Stimulated activated CD4-positive, alpha-beta T cell treated with anti-CD3 and anti-CD28 coated beads, Interleukin-4, amount 100 ng/mL, for 1 hour (primary cell): ENCODE data around the gene BASP1.
"Not testable (repeated sequence)": the region's sequence is repeated elsewhere in the genome, so short reads cannot be mapped to it uniquely, and the experiment has no call there.

Experiments
- DNase-seq: peaks from one replicate; pipeline ENCODE4 v3.0.0-alpha.2; 2020

The BASP1 gene

GRCh38 chr5:17292434-17293015 is 75.1 kb downstream of the BASP1 start:
- no peak for DNase-seq

- no peak for DNase-seq
Observed at GRCh38 chr5:17294639-17295311, 77.3 kb downstream of the BASP1 start.

- no peak for DNase-seq
Observed at GRCh38 chr5:17295671-17296070, 78.2 kb downstream of the BASP1 start.

GRCh38 chr5:17302106-17302505 is 84.7 kb downstream of the BASP1 start:
- DNase-seq: no peak

GRCh38 chr5:17302604-17303003 is 85.2 kb downstream of the BASP1 start:
- DNase-seq: no peak

- no peak for DNase-seq
Observed at GRCh38 chr5:17304282-17304681, 86.9 kb downstream of the BASP1 start.

GRCh38 chr5:17305017-17305416 is 87.6 kb downstream of the BASP1 start:
- DNase-seq: no peak

GRCh38 chr5:17305964-17306725 is 88.7 kb downstream of the BASP1 start:
- no peak for DNase-seq

- DNase-seq: no peak
Observed at GRCh38 chr5:17306726-17307091, 89.3 kb downstream of the BASP1 start.

- DNase-seq: not testable (repeated sequence)
Observed at GRCh38 chr5:17307440-17307839, 90.0 kb downstream of the BASP1 start.

- DNase-seq: no peak
Observed at GRCh38 chr5:17308326-17309065, 91.1 kb downstream of the BASP1 start.

GRCh38 chr5:17309462-17309861 is 92.0 kb downstream of the BASP1 start:
- DNase-seq: no peak

GRCh38 chr5:17310502-17310901 is 93.1 kb downstream of the BASP1 start:
- not testable (repeated sequence) for DNase-seq

GRCh38 chr5:17311811-17312210 is 94.4 kb downstream of the BASP1 start:
- not testable (repeated sequence) for DNase-seq

GRCh38 chr5:17312358-17312757 is 94.9 kb downstream of the BASP1 start:
- no peak for DNase-seq

- DNase-seq: no peak
Observed at GRCh38 chr5:17314907-17315471, 97.6 kb downstream of the BASP1 start.

- no peak for DNase-seq
Observed at GRCh38 chr5:17315710-17316221, 98.3 kb downstream of the BASP1 start.

GRCh38 chr5:17316970-17317459 is 99.6 kb downstream of the BASP1 start:
- DNase-seq: no peak

GRCh38 chr5:17317473-17317872 is 100.0 kb downstream of the BASP1 start:
- DNase-seq: no peak

- not testable (repeated sequence) for DNase-seq
Observed at GRCh38 chr5:17319095-17319494, 101.7 kb downstream of the BASP1 start.

- no peak for DNase-seq
Observed at GRCh38 chr5:17325770-17326599, 108.6 kb downstream of the BASP1 start.
